ENCODE measurements around the gene QRFP.

- no peak for TF ChIP-seq CTCF (IDR thresholded peaks at IDR 0.05)
- no peak for TF ChIP-seq POLR2A (IDR thresholded peaks at IDR 0.05)
These were observed 21.8 kb downstream of the QRFP start for GRCh38 chr9:130874783-130875182.
